HG02759 (cell line): ENCODE measurements around the gene SPIRE1.
"Not testable (repeated sequence)": the region's sequence is repeated elsewhere in the genome, so short reads cannot be mapped to it uniquely, and the experiment has no call there.

Experiments
- ATAC-seq: cut with Tn5 transposase; IDR thresholded peaks from one replicate; pipeline ENCODE4 v1.9.1; 2021; ENCODE audit warnings: mild to moderate bottlenecking, moderate library complexity; ENCODE audit not compliant: unreplicated experiment

The SPIRE1 gene

DNA sequence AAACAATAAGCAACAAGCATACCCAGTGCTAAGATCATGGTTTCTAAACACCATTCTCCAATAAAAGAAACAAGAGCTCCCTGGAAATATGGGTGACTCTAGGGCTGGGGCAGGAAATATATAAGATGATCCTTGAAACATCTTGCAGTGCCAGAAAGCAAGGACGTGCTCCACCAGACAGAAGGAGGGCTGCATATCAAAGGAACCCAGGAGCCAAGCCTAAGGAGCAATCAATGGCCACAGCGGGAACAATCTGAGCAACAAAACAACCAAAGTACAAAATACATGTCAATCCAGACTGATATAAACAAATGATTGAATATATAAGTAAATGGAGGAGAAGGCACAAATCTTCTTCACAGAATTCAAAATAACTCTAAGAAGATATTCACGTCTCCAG is 10.1 kb downstream of the SPIRE1 start:
- ATAC-seq = no peak

DNA sequence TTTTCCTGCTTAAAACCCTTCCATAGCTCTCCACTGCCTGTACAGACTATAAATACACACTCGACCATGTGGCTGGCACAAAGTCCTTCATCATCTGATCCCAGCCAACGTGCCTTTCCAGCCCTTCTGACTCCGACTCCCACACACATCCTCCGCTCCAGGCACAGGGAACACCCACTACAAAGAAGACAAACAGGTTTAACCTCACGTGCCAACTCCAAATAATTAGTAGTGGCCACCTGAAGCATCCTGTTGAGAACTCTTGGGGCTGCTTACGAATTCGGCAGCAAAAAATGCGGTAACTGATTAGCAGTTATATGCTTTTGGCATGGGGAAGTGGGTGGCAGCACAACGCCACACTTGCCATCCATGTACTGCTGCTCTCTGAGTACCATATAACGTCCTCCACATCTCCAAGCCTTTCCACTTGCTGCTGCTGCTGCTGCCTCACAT is 12.1 kb downstream of the SPIRE1 start:
- ATAC-seq = no peak

DNA sequence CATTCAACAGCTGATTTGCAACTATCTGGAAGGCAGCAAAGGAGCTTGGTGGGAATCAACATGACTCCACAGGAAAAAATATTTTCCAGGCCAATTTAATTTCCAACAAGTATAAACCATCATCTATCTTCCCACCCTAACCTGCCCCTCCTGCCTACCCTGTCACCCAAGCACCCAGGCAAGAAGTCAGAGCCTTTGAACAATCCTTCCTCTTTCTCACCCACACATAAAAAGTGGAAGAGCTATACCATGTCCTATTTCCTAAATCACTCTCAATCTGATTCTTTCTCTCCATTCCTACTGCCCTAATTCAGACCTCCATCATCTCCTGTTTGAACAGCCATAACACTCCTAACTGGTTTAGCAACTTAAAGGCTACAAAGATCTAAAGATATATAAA is 12.7 kb downstream of the SPIRE1 start:
- no peak for ATAC-seq

DNA sequence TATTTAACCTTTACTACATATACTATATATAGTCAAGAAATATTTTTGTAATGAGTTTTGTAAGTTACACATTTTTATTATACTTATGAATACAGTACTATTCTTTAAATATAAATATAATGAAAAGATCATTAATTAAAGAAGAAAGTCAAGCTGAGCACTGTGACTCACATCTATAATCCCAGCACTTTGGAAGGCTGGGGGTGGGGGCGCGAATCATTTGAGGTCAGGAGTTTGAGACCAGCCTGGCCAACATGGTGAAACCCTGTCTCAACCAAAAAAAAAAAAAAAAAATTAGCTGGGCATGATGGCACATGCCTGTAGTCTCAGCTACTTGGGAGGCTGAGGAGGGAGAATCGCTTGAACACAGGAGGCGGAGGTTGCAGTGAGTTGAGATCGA is 14.2 kb downstream of the SPIRE1 start:
- not testable (repeated sequence) for ATAC-seq

DNA sequence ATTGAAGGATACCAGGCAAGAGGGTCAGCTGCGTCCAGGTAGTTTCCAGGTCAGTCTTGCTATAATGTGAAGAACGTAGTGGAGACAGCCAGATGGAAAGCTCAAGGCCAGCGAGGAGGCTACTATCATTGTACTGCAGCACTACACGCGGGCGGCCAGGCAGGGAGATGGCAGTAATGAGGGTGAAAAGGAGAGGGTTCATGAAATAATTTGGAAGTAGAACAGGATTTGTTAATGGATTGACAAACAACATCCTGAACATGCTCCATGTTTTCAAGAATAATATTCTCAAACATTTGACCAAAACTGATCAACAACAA is 17.1 kb downstream of the SPIRE1 start:
- ATAC-seq = no peak

DNA sequence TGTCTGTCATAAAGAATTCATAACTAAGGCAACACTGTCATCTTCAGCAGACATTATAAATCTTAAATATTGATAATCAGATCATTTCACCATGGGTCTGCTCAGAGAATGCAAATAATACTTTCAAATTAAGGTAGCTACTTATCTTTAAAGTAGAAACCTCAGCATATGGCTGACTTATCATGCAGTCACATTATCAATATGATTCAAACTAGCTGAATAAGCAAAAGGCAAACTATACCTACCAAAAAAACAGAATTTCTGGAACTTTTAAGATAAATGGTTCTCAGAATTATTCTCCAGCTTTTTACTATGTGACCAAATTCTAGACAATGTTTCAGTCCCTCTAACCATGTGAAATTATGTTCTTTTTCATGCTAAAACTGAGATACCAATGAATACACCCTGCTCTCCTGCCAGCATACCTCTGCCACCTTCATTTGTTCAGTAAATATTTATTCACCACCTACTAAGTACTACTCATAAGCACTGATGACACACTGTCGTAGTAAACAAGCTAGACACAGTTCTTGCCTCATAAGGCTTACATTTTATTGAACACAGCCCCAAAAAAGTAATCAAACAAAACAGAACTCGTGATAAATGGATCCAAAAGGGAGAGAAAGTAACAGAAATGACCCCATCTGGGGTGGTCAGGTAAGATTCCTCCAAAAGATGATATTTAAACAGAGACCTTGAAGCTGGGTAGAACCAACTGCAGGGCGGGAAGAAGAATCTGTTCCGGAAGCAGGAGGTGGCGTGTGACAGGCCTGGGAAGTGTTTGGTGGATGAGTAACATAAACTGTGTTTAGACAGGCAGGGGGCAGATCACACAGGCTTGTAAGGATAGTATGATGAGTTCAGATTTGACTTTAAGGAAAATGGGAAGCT is 17.7 kb downstream of the SPIRE1 start:
- ATAC-seq = no peak

DNA sequence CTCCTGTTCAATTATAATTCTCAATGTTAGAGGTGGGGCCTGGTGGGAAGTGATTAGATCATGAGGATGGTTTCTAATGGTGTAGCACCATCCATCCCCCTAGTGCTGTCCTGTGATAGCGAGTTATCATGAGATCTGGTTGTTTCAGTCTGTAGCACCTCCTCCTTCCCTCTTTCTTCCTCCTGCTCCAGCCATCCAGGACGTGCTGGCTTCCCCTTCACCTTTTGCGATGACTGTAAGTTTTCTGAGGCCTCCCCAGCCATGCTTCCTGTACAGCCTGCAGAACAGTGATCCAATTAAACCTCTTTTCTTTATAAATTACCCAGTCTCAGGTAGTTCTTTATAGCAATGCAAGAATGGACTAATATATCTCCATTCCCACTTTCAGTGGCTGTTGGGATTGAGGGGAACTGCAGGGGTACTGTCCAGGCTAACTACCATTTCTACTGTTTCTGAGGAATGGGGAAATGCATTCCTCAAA is 19.2 kb downstream of the SPIRE1 start:
- ATAC-seq = no peak

DNA sequence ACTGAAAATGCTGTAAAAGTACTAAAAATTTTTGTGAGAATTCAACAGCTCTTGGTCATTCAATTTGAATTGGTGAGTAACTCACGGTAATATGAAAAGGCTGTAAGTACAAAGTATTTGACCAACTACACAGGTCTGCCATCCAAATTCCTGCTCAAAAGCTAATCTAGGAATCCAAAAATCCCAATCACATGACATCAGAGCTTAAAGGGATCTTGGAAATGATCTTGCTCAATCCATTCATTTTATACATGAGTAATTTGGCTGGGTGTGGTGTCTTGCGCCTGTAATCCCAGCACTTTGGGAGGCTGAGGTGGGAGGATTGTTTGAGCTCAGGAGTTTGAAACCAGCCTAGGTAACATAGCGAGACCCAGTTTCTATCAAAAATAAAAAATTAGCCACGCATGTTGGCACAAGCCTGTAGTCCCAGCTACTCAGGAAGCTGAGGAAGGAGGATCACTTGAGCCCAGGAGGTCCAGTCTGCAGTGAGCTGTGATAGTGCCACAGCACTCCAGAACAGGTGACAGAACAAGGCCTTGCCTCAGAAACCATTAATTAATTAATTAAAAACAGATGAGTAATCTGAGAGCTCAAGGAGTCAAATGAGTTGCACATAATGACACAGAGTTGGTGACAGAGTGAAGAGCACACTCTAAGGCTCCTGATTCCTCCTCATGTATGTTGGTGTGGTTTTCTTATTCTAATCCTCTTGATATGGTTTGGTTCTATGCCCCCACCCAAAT is 19.8 kb downstream of the SPIRE1 start:
- ATAC-seq = no peak

DNA sequence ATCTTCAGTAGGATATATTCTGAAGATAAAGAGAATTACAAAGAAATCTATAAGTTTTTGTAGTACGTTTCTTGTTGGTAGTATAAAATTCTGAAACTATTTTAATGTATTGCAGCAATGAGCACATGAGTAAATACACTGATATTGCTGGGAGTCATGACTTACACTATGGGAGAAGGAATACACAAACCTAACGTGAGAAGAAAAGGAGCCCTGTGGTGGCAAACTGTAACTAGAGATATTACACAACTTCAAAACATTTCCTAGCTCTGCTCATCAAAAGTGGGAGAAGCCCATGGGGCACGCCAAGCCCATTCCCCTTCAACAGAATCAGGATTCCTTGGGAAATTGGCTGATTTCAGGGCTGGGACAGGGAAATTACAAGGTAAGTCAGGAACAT is 20.5 kb downstream of the SPIRE1 start:
- ATAC-seq = no peak

DNA sequence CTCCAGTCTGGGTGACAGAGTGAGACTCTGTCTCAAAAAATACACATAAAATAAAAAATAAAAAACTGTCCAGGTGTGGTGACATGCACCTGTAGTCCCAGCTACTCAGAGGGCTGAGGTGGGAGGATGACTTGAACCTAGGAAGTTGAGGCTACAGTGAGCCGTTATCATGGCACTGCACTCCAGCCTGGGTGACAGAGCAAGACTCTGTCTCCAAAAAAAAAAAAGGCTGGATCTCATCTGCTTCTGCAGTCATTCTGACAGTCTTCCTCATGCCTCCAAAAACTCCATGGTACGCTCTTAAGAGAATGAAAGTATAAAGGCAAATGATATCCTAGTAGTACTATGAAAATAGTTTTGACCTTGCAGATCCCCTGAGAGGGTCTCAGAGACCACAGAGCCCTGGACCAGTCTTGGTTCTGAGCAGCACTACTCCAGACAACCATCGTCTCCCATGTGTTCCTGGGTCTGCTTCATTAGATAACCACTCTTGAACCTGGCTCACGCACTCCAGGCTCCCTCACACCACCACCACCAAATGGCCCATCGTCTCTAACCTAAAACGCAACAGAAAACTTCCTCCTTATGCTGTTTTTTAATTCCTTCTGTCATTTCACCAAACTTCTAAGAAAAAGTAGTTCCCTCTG is 26.0 kb downstream of the SPIRE1 start:
- no peak for ATAC-seq

DNA sequence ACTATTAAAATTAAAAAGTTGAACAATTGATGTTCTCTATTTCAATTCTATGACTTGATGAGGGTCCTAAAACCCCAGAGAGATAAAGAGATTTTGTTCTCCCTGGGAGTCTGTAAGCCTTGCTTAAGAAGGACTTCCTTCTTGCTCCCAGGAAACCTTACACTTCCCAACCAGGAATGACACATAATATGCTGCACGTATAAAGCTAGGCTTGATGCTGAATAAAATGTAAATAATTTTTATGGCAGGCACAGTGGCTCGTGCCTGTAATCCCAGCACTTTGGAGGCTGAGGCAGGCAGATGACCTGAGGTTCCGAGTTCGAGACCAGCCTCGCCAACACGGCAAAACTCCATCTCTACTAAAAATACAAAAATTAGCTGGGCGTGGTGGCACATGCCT is 27.8 kb downstream of the SPIRE1 start:
- no peak for ATAC-seq

DNA sequence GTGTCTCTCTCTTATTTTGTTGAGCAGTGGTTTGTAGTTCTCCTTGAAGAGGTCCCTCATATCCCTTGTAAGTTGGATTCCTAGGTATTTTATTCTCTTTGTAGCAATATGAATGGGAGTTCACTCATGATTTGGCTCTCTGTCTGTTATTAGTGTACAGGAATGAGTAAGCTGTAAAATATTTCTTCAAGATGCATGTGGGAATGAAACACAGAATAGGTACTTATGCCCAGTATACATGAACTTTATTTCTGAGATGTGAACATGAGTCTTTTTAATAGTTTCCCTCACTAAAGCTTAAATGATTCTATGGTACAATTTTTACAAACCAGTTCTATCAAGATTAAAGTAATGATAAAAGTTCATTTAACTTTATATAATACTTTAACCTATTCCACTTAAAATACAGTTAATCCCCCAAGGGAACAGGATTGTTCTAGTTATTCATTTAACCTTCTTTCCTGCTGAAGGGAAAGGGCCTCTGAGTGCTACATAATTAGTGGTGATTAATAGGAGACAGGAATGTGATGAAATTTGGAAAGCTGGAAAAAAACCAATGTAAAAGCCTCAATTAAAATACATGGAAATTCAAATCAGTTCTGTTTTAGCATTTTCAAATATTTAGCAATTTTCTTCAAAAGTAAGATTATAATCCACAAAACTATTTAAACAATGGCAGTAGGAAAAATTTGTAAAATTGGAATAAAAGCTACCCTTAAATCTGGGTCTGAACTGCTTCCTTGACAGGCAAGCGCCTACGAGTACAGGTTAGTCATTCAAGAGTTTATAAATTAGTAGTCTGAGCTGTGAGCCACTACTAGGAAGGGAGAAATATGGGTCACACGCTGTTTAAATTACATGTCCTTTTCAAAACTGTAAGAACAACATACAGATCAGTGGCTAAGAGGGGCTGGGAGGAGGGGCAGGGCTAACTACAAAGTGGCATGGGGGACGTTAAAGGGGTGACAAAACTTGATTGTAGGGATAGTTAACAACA is 28.9 kb downstream of the SPIRE1 start:
- ATAC-seq = no peak

DNA sequence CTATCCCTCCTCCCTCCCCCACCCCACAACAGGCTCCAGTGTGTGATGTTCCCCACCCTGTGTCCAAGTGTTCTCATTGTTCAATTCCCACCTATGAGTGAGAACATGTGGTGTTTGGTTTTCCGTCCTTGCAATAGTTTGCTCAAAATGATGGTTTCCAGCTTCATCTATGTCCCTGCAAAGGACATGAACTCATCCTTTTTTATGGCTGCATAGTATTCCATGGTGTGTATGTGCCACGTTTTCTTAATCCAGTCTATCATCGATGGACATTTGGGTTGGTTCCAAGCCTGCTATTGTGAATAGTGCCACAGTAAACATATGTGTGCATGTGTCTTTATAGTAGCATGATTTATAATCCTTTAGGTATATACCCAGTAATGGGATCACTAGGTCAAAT is 30.7 kb downstream of the SPIRE1 start:
- not testable (repeated sequence) for ATAC-seq

DNA sequence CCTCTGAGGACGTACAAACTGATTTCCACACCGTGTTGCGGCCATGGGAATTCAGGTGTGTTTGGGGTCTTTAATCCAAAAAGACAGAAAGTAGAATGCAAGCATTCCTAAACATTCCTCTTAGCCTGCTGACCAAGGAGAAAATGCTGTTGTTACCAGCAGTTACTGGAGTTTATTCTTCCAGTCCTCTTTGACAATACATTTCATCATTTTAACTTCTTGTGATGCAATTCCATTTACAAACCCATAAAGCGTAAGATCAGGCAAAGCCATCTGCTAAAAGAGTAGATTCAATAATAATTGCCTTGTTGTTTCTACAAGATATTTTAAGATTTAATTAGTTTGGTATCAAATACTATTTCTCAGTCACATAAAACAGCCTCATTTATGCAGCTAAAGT is 32.7 kb downstream of the SPIRE1 start:
- no peak for ATAC-seq

DNA sequence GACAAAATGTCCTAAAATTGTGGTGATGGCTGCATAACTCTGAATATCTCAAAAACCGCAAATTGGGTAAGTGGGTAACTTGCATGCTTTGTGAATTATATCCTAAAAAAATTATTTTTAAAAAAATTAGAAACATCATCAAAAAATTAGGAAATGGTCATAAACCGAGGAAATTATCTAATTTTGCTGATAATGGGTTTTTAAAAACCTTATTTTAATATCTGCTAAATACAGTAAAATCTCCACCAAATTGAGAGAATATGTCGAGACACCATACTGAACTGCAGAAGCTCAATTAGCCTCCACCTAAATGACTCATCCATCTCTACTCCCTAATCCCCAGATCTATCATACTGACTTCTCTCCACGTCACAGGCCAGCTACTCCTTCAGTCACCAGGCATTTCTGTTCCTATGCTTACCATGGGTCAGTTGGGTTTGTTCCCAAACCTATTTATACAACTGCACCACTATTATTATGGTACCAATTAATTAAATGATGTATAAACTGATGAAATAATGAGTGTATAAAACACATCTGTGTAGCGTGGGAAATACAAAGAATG is 36.1 kb downstream of the SPIRE1 start:
- ATAC-seq = no peak

DNA sequence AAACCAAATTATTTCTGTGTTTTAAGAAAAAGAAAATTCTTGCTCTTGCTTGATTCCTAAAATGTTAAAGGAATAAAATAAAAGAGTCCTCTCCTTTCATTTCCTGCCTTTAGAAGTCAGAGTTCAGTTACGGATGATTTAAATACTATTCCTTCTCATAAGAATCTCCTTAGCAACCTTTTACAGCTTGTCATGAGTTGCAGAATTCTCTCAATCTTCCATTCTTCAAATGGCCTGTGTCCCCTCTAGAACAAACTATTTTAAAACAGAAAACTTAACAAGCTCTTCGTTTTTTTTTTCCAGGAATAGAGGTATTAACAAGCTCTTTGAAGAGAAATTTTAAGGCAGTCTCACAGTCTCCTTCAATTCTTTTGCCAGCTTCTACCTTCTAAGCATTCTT is 42.2 kb downstream of the SPIRE1 start:
- ATAC-seq = no peak

DNA sequence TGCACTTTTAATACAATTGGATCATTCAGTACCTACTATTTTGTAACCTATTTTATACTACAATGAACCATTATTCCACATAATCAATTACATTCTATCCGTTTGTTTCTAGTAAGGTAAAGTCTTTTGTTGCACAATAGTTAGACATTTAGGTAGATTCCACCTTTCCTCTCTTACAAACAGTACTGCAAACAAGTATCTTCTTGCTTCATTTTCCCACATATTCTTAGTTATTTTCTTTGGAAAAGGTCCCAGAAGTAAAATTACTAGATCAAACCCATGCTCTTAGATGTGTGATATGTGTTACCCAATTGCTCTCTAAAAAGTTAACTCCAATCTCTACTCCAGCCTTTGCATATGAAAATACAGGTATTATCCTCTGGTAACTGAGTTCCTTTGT is 49.6 kb downstream of the SPIRE1 start:
- ATAC-seq = no peak

DNA sequence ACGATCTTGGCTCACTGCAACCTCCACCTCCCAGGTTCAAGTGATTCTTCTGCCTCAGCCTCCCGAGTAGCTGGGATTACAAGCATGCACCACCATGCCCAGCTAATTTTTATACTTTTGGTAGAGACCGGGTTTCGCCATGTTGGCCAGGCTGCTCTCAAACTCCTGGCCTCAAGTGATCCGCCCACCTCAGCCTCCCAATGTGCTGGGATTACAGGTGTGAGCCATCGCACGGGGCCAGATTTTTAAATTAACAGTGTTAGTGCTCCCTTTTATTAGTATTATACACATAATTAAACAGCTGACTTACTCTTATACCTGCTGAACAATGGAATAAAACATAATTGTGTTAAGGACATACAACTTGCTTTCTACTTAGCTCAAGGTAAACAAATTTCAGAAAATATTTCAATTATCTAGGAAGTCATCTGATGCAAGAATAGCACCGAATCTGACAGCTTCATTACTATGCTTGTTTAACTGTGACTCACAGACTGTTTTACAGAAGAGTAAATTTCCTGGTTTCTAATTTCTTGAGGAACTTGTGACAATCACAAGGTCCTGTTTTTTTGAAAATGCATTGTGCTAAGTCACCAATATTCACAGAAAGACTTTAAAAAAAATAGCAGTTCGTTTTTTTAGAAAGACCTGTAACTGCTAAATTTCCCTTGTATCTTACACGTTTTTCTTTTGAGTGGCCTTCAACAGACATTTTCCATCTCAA is 51.2 kb downstream of the SPIRE1 start:
- no peak for ATAC-seq

DNA sequence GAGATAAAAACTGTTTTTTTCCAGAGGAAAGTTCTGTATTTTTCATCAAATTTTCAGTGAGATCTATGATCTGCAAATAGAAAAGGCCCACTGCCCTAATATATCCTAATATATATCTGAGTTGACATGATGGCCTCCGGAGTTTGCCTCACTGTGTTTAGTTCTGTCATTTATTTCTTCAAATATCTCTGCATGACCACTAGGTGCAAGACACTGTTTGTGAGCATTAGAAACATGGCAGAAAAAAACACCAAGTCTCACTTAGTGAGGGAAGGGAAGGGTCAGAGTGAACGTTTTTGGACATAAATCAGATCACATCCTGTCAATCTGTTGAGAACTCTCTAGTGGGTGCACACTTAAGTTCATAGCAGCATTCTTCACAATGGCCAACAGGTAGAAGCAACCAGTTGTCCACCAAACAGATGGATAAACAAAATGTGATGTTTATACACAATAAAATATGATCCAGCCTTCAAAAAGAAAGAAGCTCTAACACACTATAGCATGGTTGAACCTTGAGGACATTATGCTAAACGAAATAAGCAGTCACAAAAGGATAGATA is 53.4 kb downstream of the SPIRE1 start:
- no peak for ATAC-seq
